ELF-1 (cell line): ENCODE data around the gene ACOT7.

Experiments
- DNase-seq: peaks from one replicate; pipeline ENCODE4 v3.0.0-alpha.2; 2016; ENCODE audit warnings: low read depth, low spot score

The ACOT7 gene

DNA sequence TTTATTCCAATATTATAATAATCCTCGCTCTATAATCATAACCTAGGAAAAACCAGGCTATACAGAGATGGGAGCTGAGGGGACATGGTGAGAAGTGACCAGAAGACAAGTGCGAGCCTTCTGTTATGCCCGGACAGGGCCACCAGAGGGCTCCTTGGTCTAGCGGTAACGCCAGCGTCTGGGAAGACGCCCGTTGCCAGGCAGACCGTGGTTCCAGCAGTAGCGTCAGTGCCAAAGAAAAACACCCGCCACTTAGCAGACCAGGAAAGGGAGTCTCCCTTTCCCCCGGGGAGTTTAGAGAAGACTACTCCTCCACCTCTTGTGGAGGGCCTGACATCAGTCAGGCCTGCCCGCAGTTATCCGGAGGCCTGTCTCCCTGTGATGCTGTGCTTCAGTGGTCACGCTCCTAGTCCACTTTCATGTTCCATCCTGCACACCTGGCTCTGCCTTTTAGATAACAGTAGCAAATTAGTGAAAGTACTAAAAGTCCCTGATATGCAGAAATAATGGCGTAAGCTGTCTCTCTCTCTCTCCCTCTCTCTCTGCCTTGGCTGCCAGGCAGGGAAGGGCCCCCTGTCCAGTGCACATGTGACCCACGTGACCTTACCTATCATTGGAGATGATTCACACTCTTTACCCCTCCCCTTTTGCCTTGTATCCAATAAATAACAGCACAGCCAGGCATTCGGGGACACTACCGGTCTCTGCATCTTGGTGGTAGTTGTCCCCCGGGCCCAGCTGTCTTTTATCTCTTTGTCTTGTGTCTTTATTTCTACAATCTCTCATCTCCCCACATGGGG is 30.3 kb downstream of the ACOT7 start:
- peak; percentile 67 for DNase-seq

DNA sequence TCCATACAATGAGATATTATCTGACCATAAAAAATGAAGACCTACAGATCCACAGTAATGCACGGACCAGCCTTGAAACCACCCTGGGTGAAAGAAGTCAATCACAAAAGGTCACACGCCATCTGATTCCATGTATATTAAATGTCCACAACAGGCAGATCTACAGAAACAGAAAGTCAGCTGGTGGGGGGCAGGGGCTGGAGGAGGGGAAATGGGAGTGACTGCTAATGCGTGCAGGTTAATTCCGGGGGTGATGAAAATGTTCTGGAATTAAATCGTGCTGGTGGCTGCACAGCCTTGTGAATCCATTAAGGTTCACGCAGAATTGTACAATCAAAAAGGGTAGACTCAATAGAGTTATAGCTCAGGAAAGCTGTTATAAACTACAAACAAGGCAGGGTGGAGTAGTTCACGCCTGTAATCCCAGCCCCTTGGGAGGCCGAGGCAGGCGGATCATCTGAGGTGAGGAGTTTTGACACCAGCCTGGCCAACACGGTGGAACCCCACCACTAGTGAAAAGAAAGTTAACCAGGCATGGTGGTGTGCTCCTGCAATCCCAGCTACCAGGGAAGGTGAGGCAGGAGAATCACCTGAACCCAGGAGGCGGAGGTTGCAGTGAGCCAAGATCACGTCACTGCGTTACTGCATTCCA is 32.3 kb downstream of the ACOT7 start:
- no peak for DNase-seq

DNA sequence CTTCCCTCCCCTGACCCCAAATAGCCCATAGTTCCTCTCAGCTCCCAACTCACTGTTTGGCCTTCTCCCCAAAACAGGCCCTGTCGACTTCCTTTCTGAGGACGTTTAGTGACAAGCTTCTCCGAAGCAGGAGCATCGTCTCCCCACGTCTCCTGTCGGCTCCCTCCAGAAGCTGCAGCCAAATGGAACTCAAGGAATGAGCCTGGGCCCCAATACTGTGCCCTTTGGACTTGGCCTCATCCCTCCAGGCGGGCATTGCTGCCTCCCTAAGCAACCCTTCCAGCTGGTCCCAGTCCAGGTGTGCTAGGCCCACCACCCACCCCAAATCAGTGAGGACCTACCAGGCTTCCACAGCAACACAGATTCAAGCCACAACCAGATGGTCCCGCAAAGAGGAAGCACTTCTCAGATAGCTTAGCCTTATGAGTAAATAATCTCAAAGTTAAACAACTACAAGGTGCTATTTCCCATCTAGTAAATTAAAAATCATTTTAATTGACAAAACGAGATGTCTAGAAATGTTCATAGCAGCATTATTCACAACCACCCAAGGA is 33.0 kb downstream of the ACOT7 start:
- DNase-seq = no peak

DNA sequence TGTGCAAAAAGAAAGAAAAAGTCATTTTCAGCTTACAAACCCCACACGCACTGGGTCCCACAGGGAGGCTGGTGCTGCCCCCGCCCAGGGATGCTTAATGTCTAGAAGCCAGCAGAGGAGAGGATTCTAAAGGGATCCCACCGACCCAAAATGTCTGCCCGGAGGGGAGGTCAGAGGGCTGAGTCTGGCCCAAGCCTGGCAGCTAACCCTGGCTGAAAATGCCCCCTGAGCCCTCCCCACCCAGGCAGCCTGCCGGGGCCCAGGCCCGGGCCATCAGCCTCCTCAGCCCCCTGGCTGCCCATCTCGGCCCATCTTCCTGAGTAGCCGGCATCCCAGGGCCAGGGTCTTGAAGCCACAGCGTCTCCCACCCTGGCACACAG is 33.5 kb downstream of the ACOT7 start:
- DNase-seq = no peak

DNA sequence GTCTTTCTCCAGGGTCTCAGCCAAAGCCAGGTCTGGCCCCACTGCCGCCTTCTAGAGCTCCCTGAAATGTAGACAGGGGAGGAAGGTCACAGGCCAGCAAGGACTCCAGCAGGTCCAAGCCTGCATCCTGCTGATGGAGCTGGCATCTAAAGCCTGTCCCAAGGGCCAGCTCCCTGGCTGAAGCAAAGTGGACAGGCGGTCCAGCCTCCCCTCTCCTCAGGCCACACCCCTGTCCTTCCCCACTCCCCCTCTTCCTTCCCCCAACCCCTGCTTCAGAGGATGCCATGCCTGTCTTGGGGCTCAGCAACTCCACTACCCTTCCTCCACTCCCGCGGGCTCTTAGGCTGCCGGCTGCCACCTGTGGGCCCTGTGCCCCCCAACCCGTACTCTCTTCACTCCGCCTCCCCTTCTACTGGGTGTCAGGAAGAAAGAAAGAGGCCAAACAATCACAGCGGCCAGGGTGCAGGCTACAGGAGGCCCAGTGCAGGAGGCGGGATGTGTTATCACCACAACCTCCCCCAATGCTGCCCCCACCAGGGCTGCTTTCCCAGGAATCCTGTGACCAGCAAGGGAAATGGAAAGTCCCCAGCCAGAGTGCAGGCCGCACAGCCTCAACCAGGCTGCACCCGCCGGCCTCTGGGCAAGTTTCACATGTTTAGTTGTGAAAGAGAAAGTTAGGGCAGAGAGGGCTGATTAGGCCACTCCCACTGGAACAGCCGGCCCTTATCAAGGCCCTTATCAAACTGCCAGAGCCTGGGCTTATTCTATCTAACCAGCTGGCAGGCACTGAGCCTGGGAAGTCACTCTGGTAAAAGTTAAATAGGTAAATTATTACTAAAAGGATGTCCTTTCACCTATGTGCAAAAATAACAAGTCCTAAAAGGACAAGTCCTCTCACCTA is 34.1 kb downstream of the ACOT7 start:
- DNase-seq = peak; percentile 87

DNA sequence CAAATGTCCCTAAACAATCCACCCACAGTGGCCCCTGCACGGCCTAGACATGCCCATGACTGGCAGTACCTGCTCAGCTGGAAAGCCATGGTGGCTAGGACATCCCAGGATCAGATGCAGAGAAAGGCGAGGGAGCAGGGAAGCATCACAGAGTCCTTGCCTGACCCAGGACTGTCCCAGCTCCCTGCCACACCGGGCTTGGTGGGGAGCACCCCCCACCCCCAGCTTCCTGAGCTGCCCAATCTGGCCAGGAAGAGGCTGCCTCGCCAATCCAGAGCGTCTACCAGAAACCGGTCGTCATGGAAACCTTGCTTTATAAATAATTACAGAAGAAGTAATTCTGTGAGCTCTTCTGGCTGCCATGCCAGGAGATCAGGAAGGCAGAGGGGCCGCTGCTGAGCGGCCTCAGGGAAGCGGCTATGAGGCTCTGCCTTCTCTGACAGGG is 34.8 kb downstream of the ACOT7 start:
- DNase-seq = no peak

DNA sequence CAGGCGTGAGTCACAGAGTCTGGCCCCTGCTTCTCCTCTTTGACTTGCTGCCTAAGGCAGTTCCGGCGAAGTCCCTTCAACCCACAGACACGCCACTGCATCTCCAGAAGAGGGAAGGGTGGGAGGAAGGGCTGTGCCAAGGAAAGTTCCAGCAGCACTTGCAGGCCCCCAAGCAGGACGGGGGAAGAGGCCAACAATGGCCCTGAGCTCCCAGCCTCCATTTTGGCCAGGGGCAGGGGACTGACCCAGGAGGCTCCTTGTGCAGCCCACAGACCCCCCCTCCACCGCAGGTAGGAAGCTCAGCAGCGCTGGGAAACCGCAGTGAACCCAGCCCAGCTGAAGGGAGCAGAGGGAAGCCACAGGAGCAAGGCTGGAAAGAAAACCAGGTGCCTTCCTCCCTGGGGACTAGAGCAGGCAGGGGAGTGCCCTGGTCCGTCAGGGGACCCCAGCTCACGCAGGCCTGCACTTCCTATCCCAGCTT is 35.4 kb downstream of the ACOT7 start:
- DNase-seq = peak; percentile 41

DNA sequence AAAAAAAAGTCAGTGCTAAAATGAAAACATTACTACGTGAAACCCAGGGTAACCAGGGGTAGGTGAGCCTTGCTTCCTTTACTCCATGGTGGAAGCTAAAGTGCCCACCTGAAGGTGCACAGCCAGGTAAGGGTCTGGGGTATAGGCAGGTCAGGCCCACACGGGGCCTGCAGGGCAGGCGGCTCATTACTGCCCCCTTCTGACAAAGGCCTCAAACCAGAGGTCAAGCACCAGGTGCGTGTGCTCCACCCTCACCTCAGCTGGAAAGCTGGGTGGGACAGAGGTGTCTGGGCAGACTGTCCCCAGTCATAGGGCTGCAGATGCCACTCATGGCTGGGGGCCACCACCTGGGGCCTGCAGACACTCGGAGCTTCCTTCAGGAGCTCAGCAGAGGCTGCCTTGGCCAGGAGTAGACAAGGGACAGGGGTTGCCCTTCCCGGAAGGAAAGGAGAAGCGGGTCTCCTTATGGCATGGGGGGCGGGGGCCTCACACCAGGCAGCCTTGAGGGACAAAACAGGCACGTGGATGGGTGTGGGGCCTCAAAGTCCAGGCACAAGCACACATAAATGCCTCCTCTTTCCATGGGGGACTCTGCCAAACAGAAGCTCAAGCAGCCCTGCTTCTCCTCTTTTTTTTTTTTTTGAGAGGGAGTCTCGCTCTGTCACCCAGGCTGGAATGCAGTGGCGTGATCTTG is 36.2 kb downstream of the ACOT7 start:
- DNase-seq = peak; percentile 61

DNA sequence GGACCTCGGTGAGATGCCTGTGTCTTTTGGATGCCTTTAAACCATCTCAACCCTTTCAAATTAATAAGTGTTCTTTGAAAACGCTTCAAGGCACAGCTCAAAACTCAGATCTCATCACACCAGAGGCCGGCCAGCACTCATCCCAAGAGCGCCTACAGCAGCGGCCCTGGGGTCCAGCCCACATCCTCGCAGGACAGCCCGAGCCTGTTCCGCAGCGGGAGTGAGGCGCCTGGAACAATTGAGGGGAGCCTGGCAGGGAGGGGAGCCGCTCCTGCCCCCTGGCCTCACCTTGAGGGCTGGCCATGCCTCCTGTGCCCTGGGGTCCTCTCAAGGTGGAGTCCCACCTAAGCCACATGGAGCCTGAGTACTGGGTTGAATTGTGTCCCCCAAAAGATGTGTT is 37.9 kb downstream of the ACOT7 start:
- DNase-seq = no peak

DNA sequence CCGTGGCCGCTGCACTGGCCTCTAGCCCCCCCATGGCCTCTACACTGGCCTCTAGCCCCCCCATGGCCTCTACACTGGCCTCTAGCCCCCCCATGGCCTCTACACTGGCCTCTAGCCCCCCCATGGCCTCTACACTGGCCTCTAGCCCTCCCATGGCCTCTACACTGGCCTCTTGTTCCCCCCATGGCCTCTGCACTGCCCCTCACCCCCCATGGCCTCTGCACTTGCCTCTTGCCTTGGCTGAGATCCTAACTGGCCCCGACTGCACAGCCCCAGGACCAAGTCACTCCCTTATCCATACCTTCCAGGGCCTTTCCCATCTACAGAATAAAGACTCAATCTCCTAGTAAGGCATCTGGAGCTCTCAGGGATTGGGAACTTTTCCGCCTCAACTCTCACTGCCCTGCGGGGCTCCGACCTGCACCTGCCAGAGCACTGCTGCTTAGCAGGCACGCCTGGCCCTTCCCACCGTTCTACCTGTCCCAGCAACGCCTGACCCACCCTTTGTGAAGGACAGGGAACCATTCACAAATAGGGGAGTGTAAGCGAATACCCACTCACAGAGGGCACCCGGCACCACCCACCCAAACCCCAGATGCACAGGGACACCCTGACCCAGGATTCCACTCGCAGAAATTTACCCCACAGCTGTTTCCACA is 38.8 kb downstream of the ACOT7 start:
- no peak for DNase-seq

DNA sequence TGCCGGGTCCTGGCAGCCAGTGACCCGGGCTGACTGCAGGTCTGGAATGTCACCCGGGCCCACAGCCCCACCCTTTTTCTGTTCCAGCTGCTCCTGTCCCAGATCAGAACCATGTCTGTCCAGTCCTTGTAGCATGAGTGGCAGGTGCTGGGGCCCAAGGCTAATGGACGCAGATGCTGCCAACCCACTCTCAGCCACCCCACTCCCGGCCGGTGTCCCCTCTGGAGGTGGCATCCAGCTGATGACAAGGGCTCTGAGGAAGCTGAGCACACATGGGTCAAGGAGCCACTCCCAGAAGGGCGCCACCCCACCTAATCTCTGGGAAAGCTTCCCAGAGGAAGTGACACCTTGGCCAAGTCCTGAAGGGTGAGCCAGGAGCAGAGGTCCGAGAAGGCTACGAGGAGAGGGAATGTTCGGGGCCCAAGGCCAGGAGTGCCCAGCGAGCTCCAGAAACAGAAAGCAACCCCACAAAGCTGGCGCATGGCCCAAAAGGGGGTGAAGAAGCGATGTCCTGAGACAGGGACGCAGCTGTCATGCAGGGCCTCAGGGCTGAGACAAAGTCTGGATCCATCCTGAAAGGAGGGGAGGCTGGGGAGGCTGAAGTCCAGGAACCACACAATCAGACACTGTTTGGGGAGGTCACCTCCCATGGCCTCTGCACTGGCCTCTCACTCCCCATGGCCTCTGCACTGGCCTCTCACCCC is 39.5 kb downstream of the ACOT7 start:
- peak; percentile 48 for DNase-seq

DNA sequence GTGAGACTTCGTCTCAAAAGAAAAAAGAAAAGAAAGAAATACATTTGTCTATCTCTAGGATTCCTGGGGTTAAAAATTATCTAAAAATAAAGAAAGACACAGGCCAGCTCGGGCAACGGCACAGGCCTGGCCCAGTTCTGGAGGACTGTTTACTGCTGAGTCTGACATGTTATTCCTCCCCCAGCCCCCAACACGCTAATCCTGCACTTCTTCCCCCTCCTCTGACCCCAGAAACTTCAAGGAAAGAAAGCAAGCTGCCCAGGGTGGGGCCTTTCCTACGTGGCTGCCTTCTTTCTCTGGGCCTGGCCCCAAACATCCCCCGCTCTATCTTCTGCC is 40.0 kb downstream of the ACOT7 start:
- no peak for DNase-seq

DNA sequence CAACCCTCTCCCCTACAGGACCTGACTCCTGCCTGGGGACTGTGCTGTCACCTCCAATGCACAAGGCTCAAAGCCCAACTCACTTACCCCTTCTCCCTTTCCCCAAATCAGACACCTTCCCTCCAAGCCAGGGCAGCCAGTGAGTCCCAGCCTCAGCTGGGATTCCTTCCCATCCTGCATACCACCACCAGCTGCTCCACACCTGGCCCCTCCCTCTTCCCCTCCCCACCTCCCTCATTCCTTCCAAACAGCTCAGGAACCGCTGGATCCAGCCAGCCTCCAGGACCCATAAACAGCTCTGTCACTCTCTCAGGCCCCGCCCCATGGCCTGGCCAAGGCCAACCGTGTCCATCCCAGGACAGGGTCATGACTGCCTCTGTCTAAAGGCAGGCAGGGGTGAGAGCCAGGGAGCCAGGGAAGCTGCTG is 41.4 kb downstream of the ACOT7 start:
- peak; percentile 95 for DNase-seq

DNA sequence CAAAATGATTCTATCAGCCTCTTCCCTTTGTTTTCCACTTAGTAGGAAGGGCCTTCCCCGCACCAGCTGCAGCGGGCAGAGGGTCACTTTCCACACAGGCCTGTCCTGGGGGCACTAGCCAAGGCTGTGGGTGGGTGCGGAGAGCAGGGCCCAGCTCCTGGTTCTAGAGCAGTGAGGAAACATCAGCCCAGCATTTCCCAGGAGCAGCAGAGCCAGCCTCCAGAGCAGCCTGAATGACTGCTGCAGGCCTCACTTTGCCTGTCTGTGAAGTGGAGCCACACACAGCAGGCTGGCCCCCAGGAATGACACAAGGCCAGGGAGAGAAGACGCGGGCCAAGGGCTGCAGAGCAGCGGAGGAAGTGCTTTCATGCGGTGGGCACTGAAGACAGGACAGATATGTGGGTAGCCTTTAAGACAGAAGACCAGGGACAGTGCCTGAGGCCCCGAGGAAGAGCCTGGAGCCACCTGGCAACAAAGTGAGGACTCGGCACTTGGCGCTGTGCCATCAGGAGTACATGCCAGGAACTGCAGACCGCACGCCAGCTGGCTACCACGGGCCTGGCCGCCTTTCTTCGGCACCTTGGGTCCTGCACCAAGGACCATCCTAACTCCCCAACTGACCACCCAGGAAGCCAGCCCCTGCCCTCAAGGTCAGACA is 42.0 kb downstream of the ACOT7 start:
- DNase-seq = no peak

DNA sequence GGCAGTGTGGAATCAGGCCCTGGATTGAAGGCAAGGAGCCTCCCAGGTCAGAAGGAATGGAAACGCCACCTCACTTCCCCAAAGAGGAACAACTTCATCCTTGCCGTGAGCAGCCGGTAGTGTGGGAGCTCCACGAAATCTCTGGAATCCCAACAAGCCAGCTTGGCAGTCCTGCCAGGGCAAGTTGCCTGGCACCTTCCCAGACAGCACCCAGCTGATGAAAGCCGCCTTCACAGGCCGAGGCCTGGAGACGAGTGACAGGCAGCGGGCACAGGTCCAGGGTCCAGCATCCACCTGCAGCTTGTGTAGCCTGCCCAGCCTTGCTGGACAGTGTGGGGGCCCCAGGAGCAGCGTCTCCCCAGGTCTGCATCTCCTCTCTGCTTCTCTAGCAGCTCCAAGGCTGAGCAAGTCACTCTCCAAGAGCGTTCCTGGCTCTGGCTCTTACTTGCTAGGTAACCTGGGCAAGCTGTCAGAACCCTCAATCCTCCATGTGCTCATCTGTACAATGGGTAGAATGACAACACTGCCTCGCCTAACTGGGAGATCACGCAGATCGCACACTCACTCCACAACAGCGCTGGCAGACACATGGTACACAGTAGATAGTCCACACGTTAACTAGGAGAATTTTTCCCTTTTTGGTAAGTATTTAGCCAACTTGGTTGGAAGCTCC is 43.0 kb downstream of the ACOT7 start:
- DNase-seq = no peak

DNA sequence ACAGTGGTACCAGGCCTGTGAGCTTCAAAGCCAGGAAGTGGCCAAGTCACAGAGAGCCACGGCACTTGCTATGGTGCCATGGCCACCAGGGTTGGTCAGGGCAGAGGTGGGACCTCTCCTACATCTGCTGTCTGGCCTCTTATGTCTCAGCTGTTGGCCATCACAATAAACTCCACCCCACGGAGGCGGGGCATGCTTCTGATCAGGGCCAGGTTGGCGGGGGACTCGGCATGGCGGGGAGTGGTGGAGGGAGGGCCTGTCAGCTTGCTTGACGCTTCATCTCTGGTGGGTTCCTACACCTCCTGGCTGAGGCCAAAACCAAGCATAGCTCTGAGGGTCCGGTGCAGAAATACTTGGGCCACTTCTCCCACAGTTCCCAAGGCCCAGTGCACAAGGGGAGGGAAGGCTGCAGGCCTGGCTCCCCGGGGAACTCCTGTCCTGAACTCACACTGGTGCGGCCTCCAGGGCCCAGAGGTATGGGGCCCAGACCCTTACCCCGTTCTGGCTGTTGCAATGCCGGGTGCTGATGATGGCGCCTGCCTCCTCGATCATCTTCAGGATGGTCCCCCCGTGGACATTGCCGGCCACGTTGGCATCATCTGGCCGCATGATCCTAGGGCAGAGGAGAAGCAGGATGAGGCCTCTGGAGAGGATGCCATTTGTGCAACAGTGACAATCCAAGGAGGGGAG is 44.2 kb downstream of the ACOT7 start:
- DNase-seq = no peak

DNA sequence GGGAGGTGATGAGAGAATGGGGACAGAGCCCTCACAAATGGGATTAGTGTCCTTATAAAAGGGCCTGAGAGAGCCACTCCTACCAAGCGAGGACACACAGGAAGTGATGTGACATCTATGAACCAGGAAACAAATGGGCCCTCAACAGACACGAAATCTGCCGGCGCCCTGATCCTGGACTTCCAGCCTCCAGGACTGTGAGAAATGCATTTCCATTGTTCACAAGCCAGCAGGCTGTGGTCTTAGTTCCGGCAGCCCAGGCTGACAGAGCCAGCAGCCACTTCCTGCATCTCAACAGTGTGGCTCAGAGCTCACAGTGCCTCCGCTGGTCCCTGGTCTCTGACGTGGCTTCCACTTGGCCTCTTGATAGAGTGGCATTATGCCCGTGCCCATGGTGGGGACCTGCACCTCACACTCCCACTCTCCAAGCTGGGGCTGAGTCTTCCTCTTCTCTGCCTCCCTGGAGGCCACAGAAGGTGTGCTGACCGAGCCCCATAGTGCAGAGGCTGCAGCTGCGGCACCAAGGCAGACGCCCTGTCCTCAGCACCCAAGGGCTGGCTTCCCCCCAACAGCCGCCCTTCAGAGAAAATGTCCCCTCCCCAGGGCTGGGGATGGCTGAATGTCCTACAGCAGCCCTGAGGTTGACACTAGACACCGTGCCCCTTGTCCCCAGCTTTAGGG is 44.9 kb downstream of the ACOT7 start:
- DNase-seq = no peak
